Right atrium auricular region (tissue), 2 donors: ENCODE measurements around the gene TENM4. TPM values are rescaled to one million over a fixed set of nuclear protein-coding genes. Genes with fewer than 3 reads are reported as not detected.
"Not testable (repeated sequence)": the region's sequence is repeated elsewhere in the genome, so short reads cannot be mapped to it uniquely, and the experiment has no call there.

ENCODE experiments used
- DNase-seq: peaks from one replicate; pipeline ENCODE4 v3.0.0-alpha.2; 2019; ENCODE audit warnings: low spot score
- H3K27ac ChIP-seq, 2 donors: fragments of 200-600 bp; sonication (generic); 1 replicate in 1 of 2; 2 replicates in 1 of 2; pipeline ENCODE4 v1.5.1; 2016 to 2019
- H3K27me3 ChIP-seq, 2 donors: fragments of 200-600 bp; sonication (generic); one replicate each; pipeline versions ENCODE4 v1.5.1 to v1.6.0; 2017 to 2019
- H3K36me3 ChIP-seq: fragments of 200-600 bp; sonication (generic); one replicate; pipeline ENCODE4 v1.5.1; 2016
- H3K4me1 ChIP-seq, 2 donors: fragments of 200-600 bp; sonication (generic); one replicate each; pipeline versions ENCODE4 v1.5.1 to v1.6.0; 2017 to 2019
- H3K4me3 ChIP-seq, 2 donors: fragments of 200-600 bp; sonication (generic); 1 replicate in 1 of 2; 2 replicates in 1 of 2; pipeline ENCODE4 v1.5.1; 2017 to 2019; ENCODE audit warnings: mild to moderate bottlenecking in 1 of 2, moderate library complexity in 1 of 2
- H3K9me3 ChIP-seq, 2 donors: fragments of 200-600 bp; sonication (generic); one replicate each; pipeline ENCODE4 v1.5.1; 2019
- total RNA-seq, 2 donors: library from RNA; depleted of rRNA; stranded (reverse); fragments of >200 nt; gene quantifications; one replicate each; pipeline ENCODE4 v1.1.0, GENCODE V29; 2016
- TF ChIP-seq, protein P1 (sequence below), 2 donors: fragments of 200-600 bp; sonication (generic); IDR thresholded peaks; one replicate each; pipeline ENCODE4 v1.5.1; 2019; ENCODE audit warnings: antibody characterized with exemption in 2 of 2

TENM4 gene
- total RNA-seq, 2 donors from 2014 or later: 0.30 to 0.98 TPM

DNA sequence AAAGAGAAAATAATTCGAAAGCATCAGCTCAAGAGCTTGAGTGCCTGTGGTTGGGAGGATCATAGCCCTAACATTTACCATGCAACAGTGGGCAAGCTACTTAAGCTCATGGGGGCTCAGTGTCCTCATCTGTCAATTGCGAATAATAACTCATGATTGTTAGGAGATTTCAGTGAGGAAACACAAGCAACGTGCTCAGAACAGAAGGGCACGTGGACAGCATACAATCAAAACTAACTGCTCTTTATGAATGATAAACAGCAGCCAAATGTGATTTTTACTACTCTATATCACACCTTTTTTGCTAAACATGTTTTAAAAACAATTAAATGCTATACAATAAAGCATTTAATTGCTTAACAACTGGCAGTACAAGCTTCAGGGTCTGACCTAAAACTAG, 556.1 kb downstream of the TENM4 start:
- no peaks in the 10 kb centered on the region for H3K27me3 ChIP-seq
- H3K9me3 ChIP-seq: no peaks in the 10 kb centered on the region
- DNase-seq: no peak
- H3K4me3 ChIP-seq: no peak overlapping the region
- H3K4me1 ChIP-seq: peaks cover 0 to 11% of the 10 kb centered on the region in 2 donors
- no peaks in the 10 kb centered on the region for H3K36me3 ChIP-seq
- TF ChIP-seq, protein P1, sequence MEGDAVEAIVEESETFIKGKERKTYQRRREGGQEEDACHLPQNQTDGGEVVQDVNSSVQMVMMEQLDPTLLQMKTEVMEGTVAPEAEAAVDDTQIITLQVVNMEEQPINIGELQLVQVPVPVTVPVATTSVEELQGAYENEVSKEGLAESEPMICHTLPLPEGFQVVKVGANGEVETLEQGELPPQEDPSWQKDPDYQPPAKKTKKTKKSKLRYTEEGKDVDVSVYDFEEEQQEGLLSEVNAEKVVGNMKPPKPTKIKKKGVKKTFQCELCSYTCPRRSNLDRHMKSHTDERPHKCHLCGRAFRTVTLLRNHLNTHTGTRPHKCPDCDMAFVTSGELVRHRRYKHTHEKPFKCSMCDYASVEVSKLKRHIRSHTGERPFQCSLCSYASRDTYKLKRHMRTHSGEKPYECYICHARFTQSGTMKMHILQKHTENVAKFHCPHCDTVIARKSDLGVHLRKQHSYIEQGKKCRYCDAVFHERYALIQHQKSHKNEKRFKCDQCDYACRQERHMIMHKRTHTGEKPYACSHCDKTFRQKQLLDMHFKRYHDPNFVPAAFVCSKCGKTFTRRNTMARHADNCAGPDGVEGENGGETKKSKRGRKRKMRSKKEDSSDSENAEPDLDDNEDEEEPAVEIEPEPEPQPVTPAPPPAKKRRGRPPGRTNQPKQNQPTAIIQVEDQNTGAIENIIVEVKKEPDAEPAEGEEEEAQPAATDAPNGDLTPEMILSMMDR (IDR thresholded peaks at IDR 0.05): no peak
- no peak overlapping the region for H3K27ac ChIP-seq

- TF ChIP-seq, protein P1 (IDR thresholded peaks at IDR 0.05): no peak
- Histone ChIP-seq H3K4me3 (no peak overlapping the region), H3K27me3 (no peaks in the 10 kb centered on the region), H3K9me3 (no peaks in the 10 kb centered on the region), H3K4me1 (peaks cover 0 to 11% of the 10 kb centered on the region in 2 donors), H3K36me3 (no peaks in the 10 kb centered on the region), H3K27ac (no peak overlapping the region)
- no peak for DNase-seq
These were observed 557.3 kb downstream of the TENM4 start for GRCh38 chr11:78883506-78883905.

DNA sequence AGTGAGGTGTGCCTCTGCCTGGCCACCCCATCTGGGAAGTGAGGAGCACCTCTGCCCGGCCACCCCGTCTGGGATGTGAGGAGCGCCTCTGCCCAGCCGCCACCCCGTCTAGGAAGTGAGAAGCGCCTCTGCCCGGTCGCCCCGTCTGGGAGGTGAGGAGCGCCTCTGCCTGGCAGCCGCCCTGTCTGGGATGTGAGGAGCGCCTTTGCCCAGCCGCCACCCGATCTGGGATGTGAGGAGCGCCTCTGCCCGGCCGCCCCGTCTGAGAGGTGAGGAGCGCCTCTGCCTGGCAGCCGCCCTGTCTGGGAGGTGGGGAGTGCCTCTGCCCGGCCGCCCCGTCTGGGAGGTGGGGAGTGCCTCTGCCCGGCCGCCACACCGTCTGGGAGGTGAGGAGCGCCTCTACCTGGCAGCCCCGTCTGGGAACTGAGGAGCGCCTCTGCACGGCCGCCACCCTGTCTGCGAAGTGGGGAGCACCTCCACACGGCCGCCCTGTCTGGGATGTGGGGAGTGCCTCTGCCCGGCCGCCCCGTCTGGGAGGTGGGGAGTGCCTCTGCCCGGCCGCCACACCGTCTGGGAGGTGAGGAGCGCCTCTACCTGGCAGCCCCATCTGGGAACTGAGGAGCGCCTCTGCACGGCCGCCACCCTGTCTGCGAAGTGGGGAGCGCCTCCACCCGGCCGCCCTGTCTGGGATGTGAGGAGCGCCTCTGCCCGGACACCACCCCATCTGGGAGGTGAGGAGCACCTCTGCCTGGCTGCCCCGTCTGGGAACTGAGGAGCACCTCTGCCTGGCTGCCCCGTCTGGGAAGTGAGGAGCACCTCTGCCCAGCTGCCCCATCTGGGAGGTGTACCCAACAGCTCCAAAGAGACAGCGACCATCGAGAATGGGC, 561.5 kb downstream of the TENM4 start:
- H3K4me1 ChIP-seq, DNase-seq, H3K36me3 ChIP-seq, H3K27ac ChIP-seq, H3K9me3 ChIP-seq, H3K4me3 ChIP-seq, H3K27me3 ChIP-seq: not testable (repeated sequence)

GRCh38 chr11:78878631-78879030, 562.2 kb downstream of the TENM4 start:
- H3K36me3 ChIP-seq: no peaks in the 10 kb centered on the region
- TF ChIP-seq, protein P1 (IDR thresholded peaks at IDR 0.05): no peak

GRCh38 chr11:78876676-78877075, 564.2 kb downstream of the TENM4 start:
- Histone ChIP-seq H3K27me3 (no peaks in the 10 kb centered on the region), H3K36me3 (no peaks in the 10 kb centered on the region), H3K4me3 (no peak overlapping the region), H3K4me1 (no peaks in the 10 kb centered on the region), H3K9me3 (no peaks in the 10 kb centered on the region), H3K27ac (no peak overlapping the region)
- no peak for DNase-seq
- TF ChIP-seq, protein P1 (IDR thresholded peaks at IDR 0.05): no peak

More at GRCh38 chr11:78878631-78879030, 562.2 kb downstream of the TENM4 start:
- Histone ChIP-seq H3K27me3 (no peaks in the 10 kb centered on the region), H3K27ac (no peak overlapping the region), H3K4me3 (no peak overlapping the region), H3K9me3 (no peaks in the 10 kb centered on the region), H3K4me1 (no peaks in the 10 kb centered on the region)
- no peak for DNase-seq

- TF ChIP-seq, protein P1 (IDR thresholded peaks at IDR 0.05): no peak
- Histone ChIP-seq H3K27me3 (no peaks in the 10 kb centered on the region), H3K27ac (no peak overlapping the region), H3K4me1 (no peaks in the 10 kb centered on the region), H3K9me3 (no peaks in the 10 kb centered on the region), H3K4me3 (no peak overlapping the region), H3K36me3 (no peaks in the 10 kb centered on the region)
- DNase-seq: no peak
These were observed 570.2 kb downstream of the TENM4 start for GRCh38 chr11:78870655-78871054.
